Mesenchymal stem cell (in vitro differentiated cells and primary cell): ENCODE results near the gene CCDC92.

ENCODE experiments used
- DNase-seq: peaks from one replicate; pipeline ENCODE4 v3.0.0-alpha.2; 2013
- H2AFZ ChIP-seq: one replicate; pipeline ENCODE4 v1.6.1; 2013; ENCODE audit warnings: low read depth, mild to moderate bottlenecking, control low read depth, inconsistent platforms, low read length, moderate library complexity
- H2AK5ac ChIP-seq: 2 replicates; pipeline ENCODE4 v1.6.1; 2013; ENCODE audit warnings: low read length, moderate library complexity, mild to moderate bottlenecking, inconsistent platforms; ENCODE audit not compliant: severe bottlenecking
- H2BK120ac ChIP-seq: one replicate; pipeline ENCODE4 v1.6.1; 2013; ENCODE audit warnings: low read depth, mild to moderate bottlenecking, inconsistent platforms, low read length, moderate library complexity
- H2BK12ac ChIP-seq, 2 experiments: one replicate each; pipeline ENCODE4 v1.6.1; 2013; ENCODE audit warnings: inconsistent platforms in 2 of 2, low read length in 2 of 2, mild to moderate bottlenecking in 2 of 2, moderate library complexity in 2 of 2, control low read depth in 1 of 2
- H2BK15ac ChIP-seq: one replicate; pipeline ENCODE4 v1.6.1; 2013; ENCODE audit warnings: mild to moderate bottlenecking, low read depth, inconsistent platforms; ENCODE audit not compliant: poor library complexity, severe bottlenecking
- H2BK5ac ChIP-seq: 2 replicates; pipeline ENCODE4 v1.6.1; 2013; ENCODE audit warnings: low read depth, mild to moderate bottlenecking, low read length, control low read depth, inconsistent platforms; ENCODE audit not compliant: poor library complexity, severe bottlenecking
- H3K14ac ChIP-seq, 2 experiments: one replicate each; pipeline ENCODE4 v1.6.1; 2013; ENCODE audit warnings: inconsistent platforms in 2 of 2, low read length in 2 of 2, control low read depth in 1 of 2, mild to moderate bottlenecking in 1 of 2, moderate library complexity in 1 of 2
- H3K18ac ChIP-seq, 2 experiments: one replicate each; pipeline ENCODE4 v1.6.1; 2013; ENCODE audit warnings: inconsistent platforms in 2 of 2, low read length in 2 of 2, control low read depth in 1 of 2, low read depth in 1 of 2, mild to moderate bottlenecking in 1 of 2
- H3K23ac ChIP-seq, 2 experiments: one replicate each; pipeline ENCODE4 v1.6.1; 2013; ENCODE audit warnings: inconsistent platforms in 2 of 2, low read length in 2 of 2, mild to moderate bottlenecking in 2 of 2, moderate library complexity in 2 of 2, control low read depth in 1 of 2
- H3K27ac ChIP-seq: 2 replicates; pipeline ENCODE4 v1.5.1; 2013; ENCODE audit warnings: mild to moderate bottlenecking, moderate library complexity, low read length, control low read depth, inconsistent platforms; ENCODE audit not compliant: poor library complexity, severe bottlenecking
- H3K27me3 ChIP-seq, 2 experiments: 2 replicates each; pipeline versions ENCODE4 v1.6.1 to v1.7.0; 2013; ENCODE audit warnings: low read length in 2 of 2, mild to moderate bottlenecking in 2 of 2, moderate library complexity in 2 of 2, control low read depth in 1 of 2, inconsistent platforms in 1 of 2; ENCODE audit not compliant: control insufficient read depth in 1 of 2, insufficient read depth in 1 of 2
- H3K36me3 ChIP-seq, 2 experiments: 2 replicates each; pipeline versions ENCODE4 v1.6.1 to v1.7.0; 2013; ENCODE audit warnings: low read length in 2 of 2, control low read depth in 1 of 2, inconsistent platforms in 1 of 2, low read depth in 1 of 2, mild to moderate bottlenecking in 1 of 2; ENCODE audit not compliant: insufficient read depth in 2 of 2, control insufficient read depth in 1 of 2
- H3K4ac ChIP-seq, 2 experiments: one replicate each; pipeline ENCODE4 v1.6.1; 2013; ENCODE audit warnings: inconsistent platforms in 2 of 2, low read length in 2 of 2, mild to moderate bottlenecking in 2 of 2, moderate library complexity in 2 of 2, control low read depth in 1 of 2, low read depth in 1 of 2
- H3K4me1 ChIP-seq: 2 replicates; pipeline ENCODE4 v1.6.1; 2013; ENCODE audit warnings: low read depth, low read length, control low read depth; ENCODE audit not compliant: control insufficient read depth, insufficient read depth
- H3K4me2 ChIP-seq: 2 replicates; pipeline ENCODE4 v1.6.1; 2013; ENCODE audit warnings: low read length, mild to moderate bottlenecking, inconsistent platforms; ENCODE audit not compliant: poor library complexity, severe bottlenecking
- H3K4me3 ChIP-seq, 2 experiments: 2 replicates each; pipeline versions ENCODE4 v1.5.1 to v1.7.0; 2013; ENCODE audit warnings: low read length in 2 of 2, mild to moderate bottlenecking in 2 of 2, control low read depth in 1 of 2, low read depth in 1 of 2; ENCODE audit not compliant: insufficient read depth in 1 of 2
- H3K79me1 ChIP-seq: replicated peaks from 2 replicates; pipeline ENCODE4 v1.6.1; 2013; ENCODE audit warnings: mild to moderate bottlenecking, control low read depth, low read length, inconsistent platforms; ENCODE audit not compliant: poor library complexity, severe bottlenecking
- H3K9ac ChIP-seq: 2 replicates; pipeline ENCODE4 v1.7.0; 2013; ENCODE audit warnings: mild to moderate bottlenecking, low read length, moderate library complexity
- H3K9me3 ChIP-seq: 2 replicates; pipeline ENCODE4 v1.7.0; 2013; ENCODE audit warnings: mild to moderate bottlenecking, low read length; ENCODE audit not compliant: control insufficient read depth
- H4K8ac ChIP-seq: one replicate; pipeline ENCODE4 v1.6.1; 2013; ENCODE audit warnings: inconsistent platforms, mild to moderate bottlenecking, low read length, moderate library complexity
- H4K91ac ChIP-seq: one replicate; pipeline ENCODE4 v1.6.1; 2013; ENCODE audit warnings: mild to moderate bottlenecking, low read length, inconsistent platforms
- WGBS: methylation state at CpG from one replicate; pipeline ENCODE4 v1.1.7; 2013; ENCODE audit warnings: mixed read lengths; 5-methylcytosine and 5-hydroxymethylcytosine counted together

Gene CCDC92

GRCh38 chr12:123892853-123893252, 79.8 kb downstream of the CCDC92 start:
- no peaks in the 10 kb centered on the region for H3K9me3 ChIP-seq
- H3K36me3 ChIP-seq: no peaks in the 10 kb centered on the region
- no peak overlapping the region for H3K4ac ChIP-seq
- 79% methylated on average over 10 of the region's 10 CpGs for WGBS
- H3K4me3 ChIP-seq: no peak overlapping the region
- no peak overlapping the region for H4K8ac ChIP-seq
- no peak overlapping the region for H2BK15ac ChIP-seq
- no peak for DNase-seq
- no peak overlapping the region for H4K91ac ChIP-seq
- H3K23ac ChIP-seq: no peak overlapping the region
- no peaks in the 10 kb centered on the region for H3K79me1 ChIP-seq
- no peak overlapping the region for H2AFZ ChIP-seq
- H3K4me1 ChIP-seq: peaks cover 8% of the 10 kb centered on the region
- H3K27ac ChIP-seq: no peak overlapping the region
- no peak overlapping the region for H3K9ac ChIP-seq
- H2BK5ac ChIP-seq: no peak overlapping the region
- H3K18ac ChIP-seq: no peak overlapping the region
- no peak overlapping the region for H2BK120ac ChIP-seq
- H3K14ac ChIP-seq: no peak overlapping the region
- H3K4me2 ChIP-seq: no peak overlapping the region
- H2BK12ac ChIP-seq: no peak overlapping the region
- peaks cover 31 to 39% of the 10 kb centered on the region in 2 experiments for H3K27me3 ChIP-seq
- H2AK5ac ChIP-seq: no peak overlapping the region

DNA sequence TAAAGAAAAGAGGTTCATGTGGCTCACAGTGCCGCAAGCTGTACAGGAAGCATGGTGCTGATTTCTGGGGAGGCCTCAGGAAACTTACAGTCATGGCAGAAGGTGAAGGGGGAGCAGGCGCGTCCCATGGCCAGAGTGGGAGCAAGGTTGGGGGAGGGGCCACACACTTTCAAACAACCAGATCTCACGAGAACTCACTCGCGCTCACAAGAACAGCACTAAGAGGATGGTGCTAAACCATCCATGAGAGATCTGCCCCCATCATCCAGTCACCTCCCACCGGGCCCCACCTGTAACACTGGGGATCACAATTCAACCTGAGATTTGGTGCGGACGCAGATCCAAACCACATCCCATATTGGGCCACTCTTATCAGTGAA, 80.5 kb downstream of the CCDC92 start:
- no peak overlapping the region for H2BK12ac ChIP-seq
- no peak overlapping the region for H3K18ac ChIP-seq
- peaks cover 34 to 43% of the 10 kb centered on the region in 2 experiments for H3K27me3 ChIP-seq
- no peak overlapping the region for H2BK5ac ChIP-seq
- H4K91ac ChIP-seq: no peak overlapping the region
- H2BK120ac ChIP-seq: no peak overlapping the region
- H3K4me2 ChIP-seq: no peak overlapping the region
- peaks cover 6% of the 10 kb centered on the region for H3K4me1 ChIP-seq
- no peak overlapping the region for H3K27ac ChIP-seq
- no peak overlapping the region for H3K14ac ChIP-seq
- H2AFZ ChIP-seq: no peak overlapping the region
- H3K79me1 ChIP-seq: no peaks in the 10 kb centered on the region
- WGBS: 95% methylated on average over 9 of the region's 9 CpGs
- H3K9me3 ChIP-seq: no peaks in the 10 kb centered on the region
- no peak overlapping the region for H2AK5ac ChIP-seq
- H3K9ac ChIP-seq: no peak overlapping the region
- H3K23ac ChIP-seq: no peak overlapping the region
- no peak overlapping the region for H3K4ac ChIP-seq
- H3K4me3 ChIP-seq: no peak overlapping the region
- no peak overlapping the region for H2BK15ac ChIP-seq
- H3K36me3 ChIP-seq: no peaks in the 10 kb centered on the region
- DNase-seq: no peak
- no peak overlapping the region for H4K8ac ChIP-seq

DNA sequence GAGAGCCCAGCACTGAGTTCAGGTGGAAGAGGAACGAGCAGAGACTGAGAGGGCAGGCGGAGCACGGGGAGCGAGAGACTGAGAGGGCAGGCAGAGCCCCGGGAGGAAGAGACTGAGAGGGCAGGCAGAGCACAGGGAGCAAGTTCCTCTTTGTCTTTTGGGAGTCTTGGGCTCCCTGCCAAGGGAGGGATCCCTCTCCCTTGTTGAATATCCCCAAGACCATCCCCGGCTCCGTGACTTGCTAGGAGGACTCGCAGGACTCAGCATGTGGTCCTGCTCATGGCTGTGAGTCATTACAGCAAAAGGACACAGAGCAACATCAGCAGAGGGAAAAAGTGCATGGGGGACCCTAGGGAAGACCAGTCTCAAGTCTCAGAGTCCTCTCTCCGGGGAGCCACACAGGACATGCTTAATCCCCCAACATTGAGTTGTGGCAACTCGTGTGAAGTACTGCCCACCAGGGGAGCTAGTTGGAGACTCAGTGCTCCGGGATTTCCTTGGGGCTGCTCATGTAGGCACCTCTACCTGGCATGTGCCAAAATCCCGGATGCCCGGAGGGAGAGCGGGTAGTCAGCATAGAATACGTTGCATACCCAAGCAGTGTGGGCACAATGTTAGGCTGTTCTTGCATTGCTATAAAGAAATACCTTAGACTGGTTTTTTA, 81.0 kb downstream of the CCDC92 start:
- Histone ChIP-seq H3K4me1 (peaks cover 6% of the 10 kb centered on the region), H3K4ac (no peak overlapping the region), H3K4me3 (no peak overlapping the region), H2BK12ac (no peak overlapping the region), H2BK15ac (no peak overlapping the region), H3K9ac (no peak overlapping the region), H2AK5ac (no peak overlapping the region), H2BK5ac (no peak overlapping the region), H3K4me2 (no peak overlapping the region), H2BK120ac (no peak overlapping the region), H4K91ac (no peak overlapping the region), H3K18ac (no peak overlapping the region), H4K8ac (no peak overlapping the region), H3K36me3 (no peaks in the 10 kb centered on the region), H3K14ac (peak overlapping the region in 1 of 2 experiments; percentile 49), H3K9me3 (no peaks in the 10 kb centered on the region), H3K27me3 (peaks cover 40 to 48% of the 10 kb centered on the region in 2 experiments), H3K27ac (no peak overlapping the region), H3K79me1 (no peaks in the 10 kb centered on the region), H3K23ac (no peak overlapping the region), H2AFZ (no peak overlapping the region)
- WGBS: 90% methylated on average over 15 of the region's 15 CpGs
- no peak for DNase-seq

DNA sequence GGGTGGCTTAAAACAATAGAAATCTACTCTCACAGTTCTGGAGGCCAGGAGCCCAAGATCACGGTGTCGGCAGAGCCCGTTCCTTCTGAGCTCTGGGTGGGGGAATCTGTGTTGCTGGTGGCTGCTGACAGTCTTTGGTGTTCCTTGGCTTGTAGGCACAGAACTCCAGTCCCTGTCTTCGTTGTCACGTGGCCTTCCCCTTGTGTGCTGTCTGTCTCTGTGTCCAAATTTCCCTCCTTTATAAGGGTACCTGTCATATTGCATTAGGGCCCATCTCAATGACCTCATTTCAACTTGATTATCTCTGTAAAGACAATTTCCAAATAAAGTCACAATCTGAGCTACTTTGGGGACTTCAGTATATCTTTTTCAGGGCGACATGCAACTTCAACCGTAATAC, 81.6 kb downstream of the CCDC92 start:
- Histone ChIP-seq H2BK120ac (no peak overlapping the region), H2BK15ac (no peak overlapping the region), H4K91ac (no peak overlapping the region), H3K79me1 (no peaks in the 10 kb centered on the region), H3K4me3 (no peak overlapping the region), H3K36me3 (no peaks in the 10 kb centered on the region), H3K23ac (no peak overlapping the region), H3K4me2 (no peak overlapping the region), H3K9me3 (no peaks in the 10 kb centered on the region), H2BK5ac (no peak overlapping the region), H3K4ac (no peak overlapping the region), H2AK5ac (no peak overlapping the region), H2AFZ (no peak overlapping the region), H2BK12ac (no peak overlapping the region), H3K27me3 (peaks cover 46 to 55% of the 10 kb centered on the region in 2 experiments), H3K9ac (no peak overlapping the region), H3K27ac (no peak overlapping the region), H4K8ac (no peak overlapping the region), H3K4me1 (peaks cover 6% of the 10 kb centered on the region), H3K18ac (no peak overlapping the region), H3K14ac (no peak overlapping the region)
- 67% methylated on average over 7 of the region's 7 CpGs for WGBS
- DNase-seq: no peak
